HG02571 (cell line): ENCODE measurements around the gene IRX4.

Experiments
- ATAC-seq: cut with Tn5 transposase; IDR thresholded peaks from one replicate; pipeline ENCODE4 v1.9.1; 2021; ENCODE audit warnings: mild to moderate bottlenecking, moderate library complexity; ENCODE audit not compliant: unreplicated experiment

Gene IRX4

GRCh38 chr5:1914471-1914870, 31.7 kb upstream of the IRX4 start:
- no peak for ATAC-seq

- ATAC-seq = no peak
Observed at GRCh38 chr5:1913578-1913977, 30.9 kb upstream of the IRX4 start.

- ATAC-seq = no peak
Observed at GRCh38 chr5:1912951-1913565, 30.3 kb upstream of the IRX4 start.

GRCh38 chr5:1911773-1912235, 29.1 kb upstream of the IRX4 start:
- ATAC-seq = no peak

- no peak for ATAC-seq
Observed at GRCh38 chr5:1910861-1911772, 28.4 kb upstream of the IRX4 start.

GRCh38 chr5:1910081-1910760, 27.5 kb upstream of the IRX4 start:
- no peak for ATAC-seq

GRCh38 chr5:1909346-1909985, 26.7 kb upstream of the IRX4 start:
- ATAC-seq = no peak

- ATAC-seq = no peak
Observed at GRCh38 chr5:1908931-1909330, 26.2 kb upstream of the IRX4 start.

- ATAC-seq = no peak
Observed at GRCh38 chr5:1907616-1908015, 24.9 kb upstream of the IRX4 start.

GRCh38 chr5:1905108-1905507, 22.4 kb upstream of the IRX4 start:
- ATAC-seq = no peak

GRCh38 chr5:1901983-1902382, 19.3 kb upstream of the IRX4 start:
- no peak for ATAC-seq

GRCh38 chr5:1901061-1901460, 18.3 kb upstream of the IRX4 start:
- ATAC-seq = no peak

- ATAC-seq = no peak
Observed at GRCh38 chr5:1899201-1899600, 16.5 kb upstream of the IRX4 start.

- no peak for ATAC-seq
Observed at GRCh38 chr5:1897816-1898450, 15.2 kb upstream of the IRX4 start.

- no peak for ATAC-seq
Observed at GRCh38 chr5:1897386-1897785, 14.7 kb upstream of the IRX4 start.

GRCh38 chr5:1896602-1897376, 14.1 kb upstream of the IRX4 start:
- no peak for ATAC-seq

GRCh38 chr5:1895739-1896420, 13.2 kb upstream of the IRX4 start:
- no peak for ATAC-seq

- ATAC-seq = no peak
Observed at GRCh38 chr5:1894243-1894642, 11.5 kb upstream of the IRX4 start.

- ATAC-seq = no peak
Observed at GRCh38 chr5:1893754-1894153, 11.0 kb upstream of the IRX4 start.
